Gastroesophageal sphincter (tissue), 3 donors: Measurements from ENCODE around the gene CAPN12.

Source experiments
- EP300 ChIP-seq: sonication (generic); formaldehyde crosslinking; IDR thresholded peaks from one replicate; pipeline ENCODE4 v1.6.1; 2017; ENCODE audit warnings: antibody characterized with exemption, mild to moderate bottlenecking
- POLR2A ChIP-seq, 2 donors: fragments of 450-650 bp; IDR thresholded peaks; one replicate each; pipeline ENCODE4 v1.6.1; 2017; ENCODE audit warnings: antibody characterized with exemption in 2 of 2, mild to moderate bottlenecking in 2 of 2, moderate library complexity in 1 of 2
- POLR2AphosphoS5 ChIP-seq: sonication (generic); formaldehyde crosslinking; IDR thresholded peaks from one replicate; pipeline ENCODE4 v1.6.1; 2017; ENCODE audit warnings: antibody characterized with exemption
- TF ChIP-seq, protein P1 (sequence below), 4 experiments: fragments of 200-600 bp in 2 of 4; fragments of 450-650 bp in 2 of 4; sonication (generic) in 1 of 4; IDR thresholded peaks; one replicate each; pipeline ENCODE4 v1.5.1; 2017 to 2019; ENCODE audit warnings: antibody characterized with exemption in 4 of 4, mild to moderate bottlenecking in 2 of 4, moderate library complexity in 2 of 4

DNA sequence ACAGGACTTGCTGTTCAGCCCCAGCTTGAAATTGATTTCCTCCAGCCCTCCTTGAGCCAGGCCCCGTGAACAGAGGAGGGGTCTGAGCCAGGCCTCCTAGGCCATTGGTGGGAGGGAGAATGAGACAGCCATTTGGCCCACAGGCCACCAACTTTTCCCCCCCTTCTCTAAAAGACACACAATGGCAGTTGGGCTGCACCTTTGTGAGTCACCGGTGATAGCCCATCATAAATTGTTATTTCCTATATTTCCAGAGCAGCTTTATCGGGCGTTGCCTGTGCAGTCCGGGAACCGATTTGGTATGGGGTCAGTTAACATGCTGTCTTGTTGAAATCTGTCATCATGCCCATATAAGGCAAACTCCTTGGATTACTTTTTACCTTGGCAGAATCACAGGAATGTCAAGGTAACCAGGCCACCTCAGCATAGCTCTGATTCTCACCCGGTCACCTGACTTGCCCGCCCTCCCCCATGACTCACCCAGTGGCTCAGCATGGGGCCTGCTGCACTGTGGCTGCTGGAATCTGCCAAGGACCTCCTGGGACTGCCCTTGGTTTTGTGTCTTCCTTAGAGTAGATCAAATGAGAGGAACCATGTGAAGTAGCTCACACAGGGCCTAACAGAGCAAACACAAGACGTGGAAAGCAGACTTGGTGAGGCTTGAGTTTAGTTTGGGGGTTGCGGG, 60.7 kb downstream of the CAPN12 start:
- TF ChIP-seq POLR2AphosphoS5 (peak; percentile 8), POLR2A (IDR thresholded peaks at IDR 0.05) (no peak), EP300 (no peak)
- TF ChIP-seq, protein P1, sequence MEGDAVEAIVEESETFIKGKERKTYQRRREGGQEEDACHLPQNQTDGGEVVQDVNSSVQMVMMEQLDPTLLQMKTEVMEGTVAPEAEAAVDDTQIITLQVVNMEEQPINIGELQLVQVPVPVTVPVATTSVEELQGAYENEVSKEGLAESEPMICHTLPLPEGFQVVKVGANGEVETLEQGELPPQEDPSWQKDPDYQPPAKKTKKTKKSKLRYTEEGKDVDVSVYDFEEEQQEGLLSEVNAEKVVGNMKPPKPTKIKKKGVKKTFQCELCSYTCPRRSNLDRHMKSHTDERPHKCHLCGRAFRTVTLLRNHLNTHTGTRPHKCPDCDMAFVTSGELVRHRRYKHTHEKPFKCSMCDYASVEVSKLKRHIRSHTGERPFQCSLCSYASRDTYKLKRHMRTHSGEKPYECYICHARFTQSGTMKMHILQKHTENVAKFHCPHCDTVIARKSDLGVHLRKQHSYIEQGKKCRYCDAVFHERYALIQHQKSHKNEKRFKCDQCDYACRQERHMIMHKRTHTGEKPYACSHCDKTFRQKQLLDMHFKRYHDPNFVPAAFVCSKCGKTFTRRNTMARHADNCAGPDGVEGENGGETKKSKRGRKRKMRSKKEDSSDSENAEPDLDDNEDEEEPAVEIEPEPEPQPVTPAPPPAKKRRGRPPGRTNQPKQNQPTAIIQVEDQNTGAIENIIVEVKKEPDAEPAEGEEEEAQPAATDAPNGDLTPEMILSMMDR (IDR thresholded peaks at IDR 0.05), result no peak
